ENCODE data around the gene CLEC2D. TPM values are rescaled to one million over a fixed set of nuclear protein-coding genes. Genes with fewer than 3 reads are reported as not detected.
A peak's percentile ranks its signal among the peaks of the same experiment; 100 is the strongest.
"Not testable (repeated sequence)": the region's sequence is repeated elsewhere in the genome, so short reads cannot be mapped to it uniquely, and the experiment has no call there.

The CLEC2D gene
- polyA plus RNA-seq, 3 donors from 2014 or later, result 37.7 to 57.3 (median 38.7) TPM

- peaks cover 7 to 18% of the 10 kb centered on the region in 2 donors for H3K4me1 Mint-ChIP-seq
- H3K4me3 Mint-ChIP-seq, result no peak overlapping the region
- peak overlapping the region in 1 of 6 donors; percentile 31 for H3K27ac Mint-ChIP-seq
- H3K9me3 Mint-ChIP-seq, result no peaks in the 10 kb centered on the region
- no peaks in the 10 kb centered on the region for H3K36me3 Mint-ChIP-seq
- no peak for DNase-seq
- peaks cover 2 to 4% (median 2%) of the 10 kb centered on the region in 3 donors for H3K27me3 Mint-ChIP-seq (ENCODE audit: low read depth in 3 of 3)
Measured at GRCh38 chr12:9730011-9730410, 60.5 kb downstream of the CLEC2D start.

GRCh38 chr12:9730591-9730990 lies 61.1 kb downstream of the CLEC2D start:
- Mint-ChIP-seq H3K36me3 (no peaks in the 10 kb centered on the region), H3K27ac (no peak overlapping the region), H3K9me3 (no peaks in the 10 kb centered on the region), H3K4me1 (peaks cover 7 to 18% of the 10 kb centered on the region in 2 donors), H3K4me3 (no peak overlapping the region), H3K27me3 (ENCODE audit: low read depth in 3 of 3) (peaks cover 2 to 4% (median 2%) of the 10 kb centered on the region in 3 donors)
- no peak for DNase-seq

GRCh38 chr12:9731393-9731792 lies 61.9 kb downstream of the CLEC2D start:
- Mint-ChIP-seq H3K27me3 (ENCODE audit: low read depth in 3 of 3) (peaks cover 2% of the 10 kb centered on the region in 3 donors), H3K4me1 (peaks cover 7 to 19% of the 10 kb centered on the region in 2 donors), H3K27ac (no peak overlapping the region), H3K4me3 (peak overlapping the region in 1 of 5 donors; percentile 3), H3K9me3 (no peaks in the 10 kb centered on the region), H3K36me3 (no peaks in the 10 kb centered on the region)
- DNase-seq, result no peak

GRCh38 chr12:9731797-9732196 lies 62.3 kb downstream of the CLEC2D start:
- peak overlapping the region in 1 of 5 donors; percentile 3 for H3K4me3 Mint-ChIP-seq
- H3K27me3 Mint-ChIP-seq (ENCODE audit: low read depth in 3 of 3), result peaks cover 2% of the 10 kb centered on the region in 3 donors
- H3K4me1 Mint-ChIP-seq, result peaks cover 10 to 24% of the 10 kb centered on the region in 2 donors
- no peak for DNase-seq
- H3K36me3 Mint-ChIP-seq, result no peaks in the 10 kb centered on the region
- no peak overlapping the region for H3K27ac Mint-ChIP-seq
- no peaks in the 10 kb centered on the region for H3K9me3 Mint-ChIP-seq

GRCh38 chr12:9732921-9733461 lies 63.5 kb downstream of the CLEC2D start, which contains the start of gene CLECL1:
TSS of gene CLECL1 (minus strand) at chr12:9733097.
- Mint-ChIP-seq H3K4me1 (peaks cover 20 to 35% of the 10 kb centered on the region in 2 donors), H3K9me3 (no peaks in the 10 kb centered on the region), H3K27ac (peak within 1 kb of the TSS in 4 of 6 donors; percentile 1 to 64 (median 32)), H3K27me3 (ENCODE audit: low read depth in 3 of 3) (peaks cover 2% of the 10 kb centered on the region in 3 donors), H3K36me3 (no peaks in the 10 kb centered on the region), H3K4me3 (peak within 1 kb of the TSS in 4 of 5 donors; percentile 10 to 47 (median 30))
- no peak for DNase-seq

GRCh38 chr12:9735601-9736000 lies 66.1 kb downstream of the CLEC2D start:
- DNase-seq, result no peak
- peaks cover 2% of the 10 kb centered on the region in 3 donors for H3K27me3 Mint-ChIP-seq (ENCODE audit: low read depth in 3 of 3)
- no peaks in the 10 kb centered on the region for H3K9me3 Mint-ChIP-seq
- H3K36me3 Mint-ChIP-seq, result no peaks in the 10 kb centered on the region
- H3K4me1 Mint-ChIP-seq, result peaks cover 37 to 54% of the 10 kb centered on the region in 2 donors
- H3K27ac Mint-ChIP-seq, result no peak overlapping the region
- H3K4me3 Mint-ChIP-seq, result no peak overlapping the region

GRCh38 chr12:9736936-9737705 lies 67.6 kb downstream of the CLEC2D start:
- Mint-ChIP-seq H3K27ac (peak overlapping the region; percentile 33 to 88 (median 62)), H3K4me1 (peaks cover 46 to 65% of the 10 kb centered on the region in 2 donors), H3K9me3 (no peaks in the 10 kb centered on the region), H3K36me3 (no peaks in the 10 kb centered on the region), H3K27me3 (ENCODE audit: low read depth in 3 of 3) (peaks cover 3 to 7% (median 4%) of the 10 kb centered on the region in 3 donors), H3K4me3 (peak overlapping the region in 3 of 5 donors; percentile 5 to 36 (median 16))
- no peak for DNase-seq

- H3K9me3 Mint-ChIP-seq; H3K36me3 Mint-ChIP-seq; DNase-seq; H3K27me3 Mint-ChIP-seq (ENCODE audit: low read depth in 3 of 3): not testable (repeated sequence)
- Mint-ChIP-seq H3K4me1 (peaks cover 57 to 69% of the 10 kb centered on the region in 2 donors), H3K4me3 (peak overlapping the region in 1 of 5 donors; percentile 19), H3K27ac (peak overlapping the region in 5 of 6 donors; percentile 45 to 88 (median 78))
Measured at GRCh38 chr12:9738905-9739304, 69.4 kb downstream of the CLEC2D start.

- H3K27me3 Mint-ChIP-seq (ENCODE audit: low read depth in 3 of 3); H3K9me3 Mint-ChIP-seq; H3K4me3 Mint-ChIP-seq; DNase-seq; H3K36me3 Mint-ChIP-seq: not testable (repeated sequence)
- H3K27ac Mint-ChIP-seq, result peak overlapping the region in 4 of 6 donors; percentile 86 to 93 (median 90)
- peaks cover 57 to 72% of the 10 kb centered on the region in 2 donors for H3K4me1 Mint-ChIP-seq
Measured at GRCh38 chr12:9739404-9740105, 70.0 kb downstream of the CLEC2D start.

- Mint-ChIP-seq H3K9me3 (no peaks in the 10 kb centered on the region), H3K4me1 (peaks cover 62 to 76% of the 10 kb centered on the region in 2 donors), H3K27me3 (ENCODE audit: low read depth in 3 of 3) (peaks cover 2 to 10% (median 3%) of the 10 kb centered on the region in 3 donors), H3K27ac (peak overlapping the region; percentile 84 to 93 (median 89)), H3K4me3 (peak overlapping the region; percentile 50 to 71 (median 64)), H3K36me3 (no peaks in the 10 kb centered on the region)
- no peak for DNase-seq
Measured at GRCh38 chr12:9740106-9740750, 70.7 kb downstream of the CLEC2D start.

- DNase-seq, result peak; percentile 89 to 90 (median 89)
- Mint-ChIP-seq H3K4me1 (peaks cover 60 to 71% of the 10 kb centered on the region in 2 donors), H3K36me3 (no peaks in the 10 kb centered on the region), H3K9me3 (no peaks in the 10 kb centered on the region), H3K27me3 (ENCODE audit: low read depth in 3 of 3) (peaks cover 2 to 10% (median 3%) of the 10 kb centered on the region in 3 donors), H3K4me3 (peak overlapping the region; percentile 80 to 88 (median 82)), H3K27ac (peak overlapping the region; percentile 86 to 99 (median 96))
Measured at GRCh38 chr12:9741726-9742125, 72.2 kb downstream of the CLEC2D start.

GRCh38 chr12:9742661-9743060 lies 73.1 kb downstream of the CLEC2D start:
- Mint-ChIP-seq H3K27me3 (ENCODE audit: low read depth in 3 of 3) (peaks cover 3 to 10% (median 5%) of the 10 kb centered on the region in 3 donors), H3K4me1 (peaks cover 51 to 61% of the 10 kb centered on the region in 2 donors), H3K36me3 (no peaks in the 10 kb centered on the region), H3K9me3 (no peaks in the 10 kb centered on the region), H3K4me3 (peak overlapping the region; percentile 80 to 88 (median 82)), H3K27ac (peak overlapping the region; percentile 86 to 99 (median 96))
- peak in 1 of 3 donors; percentile 33 for DNase-seq

GRCh38 chr12:9745199-9745598 lies 75.7 kb downstream of the CLEC2D start:
- no peak for DNase-seq
- H3K4me1 Mint-ChIP-seq, result peaks cover 36 to 51% of the 10 kb centered on the region in 2 donors
- peaks cover 3 to 12% (median 5%) of the 10 kb centered on the region in 3 donors for H3K27me3 Mint-ChIP-seq (ENCODE audit: low read depth in 3 of 3)
- H3K36me3 Mint-ChIP-seq, result no peaks in the 10 kb centered on the region
- H3K9me3 Mint-ChIP-seq, result no peaks in the 10 kb centered on the region
- H3K4me3 Mint-ChIP-seq, result no peak overlapping the region
- peak overlapping the region in 3 of 6 donors; percentile 15 to 90 (median 45) for H3K27ac Mint-ChIP-seq

All from immature natural killer cell (primary cell).